ENCODE results near the gene ZNF2.
A peak's percentile ranks its signal among the peaks of the same experiment; 100 is the strongest.

ZNF2 gene

GRCh38 chr2:95165371-95166064 is at the start of gene ZNF2:
TSS of gene ZNF2 (plus strand) at chr2:95165809. CDS start at chr2:95176227, 10,418 bp downstream.
- DNase-seq: peak; percentile 97

DNA sequence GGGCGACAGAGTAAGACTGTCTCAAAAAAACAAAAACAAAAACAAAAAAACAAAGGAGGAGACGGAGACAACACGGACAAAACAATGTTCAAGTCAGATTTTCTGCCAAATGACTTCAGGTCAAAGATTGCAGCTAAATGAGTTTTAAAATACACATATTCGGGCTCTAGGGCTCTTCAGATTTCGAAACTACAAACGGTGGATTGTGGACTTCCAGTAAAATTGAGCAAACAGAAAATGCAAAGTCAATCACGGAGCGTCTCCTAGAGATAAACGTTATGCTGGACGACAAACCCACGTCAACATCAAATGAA is 44.6 kb upstream of the ZNF2 start:
- no peak for DNase-seq

- DNase-seq: peak; percentile 79 to 83
These were observed 44.0 kb upstream of the ZNF2 start, which contains the start of gene MRPS5 for GRCh38 chr2:95121407-95122196. TSS of gene MRPS5 (minus strand) at chr2:95121808. CDS start at chr2:95121791, 17 bp downstream.

DNA sequence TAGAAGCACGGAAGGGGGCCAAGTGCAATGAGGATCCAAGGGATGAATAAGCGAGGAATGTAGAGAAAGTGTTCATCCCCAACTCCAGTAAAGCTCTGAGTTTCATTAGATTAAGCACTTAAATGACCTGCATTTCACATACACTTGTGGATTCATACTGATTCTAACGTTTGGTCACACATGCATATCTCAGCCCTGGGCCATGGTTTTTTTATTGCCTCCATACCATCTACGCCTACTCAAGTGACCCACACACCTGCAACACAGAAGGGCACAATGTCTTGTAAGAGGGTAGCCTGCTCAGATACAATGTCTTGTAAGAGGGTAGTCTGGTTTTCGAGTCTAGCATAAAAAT is 43.4 kb upstream of the ZNF2 start:
- no peak for DNase-seq

- DNase-seq: no peak
These were observed 26.9 kb upstream of the ZNF2 start for GRCh38 chr2:95138702-95139101.

DNA sequence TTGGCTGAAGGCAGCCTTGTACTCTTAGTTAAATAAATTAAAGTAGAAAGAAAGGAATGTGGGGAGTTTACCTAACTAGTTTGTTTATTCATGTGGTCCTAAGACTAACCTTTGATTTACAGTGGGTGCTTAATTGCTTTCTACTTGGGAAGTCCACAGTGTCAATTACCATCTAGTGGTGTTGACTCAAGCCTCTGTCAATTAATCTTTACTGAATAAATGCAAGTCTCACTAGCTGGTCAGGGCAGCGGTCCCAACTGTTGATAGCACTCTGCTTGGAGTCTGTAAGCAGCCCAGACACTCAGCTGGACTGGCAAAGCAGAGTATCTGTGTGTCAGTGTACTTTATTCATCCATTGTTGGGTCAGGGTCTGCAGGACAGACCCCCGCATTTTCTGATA is 21.8 kb upstream of the ZNF2 start:
- no peak for DNase-seq

DNA sequence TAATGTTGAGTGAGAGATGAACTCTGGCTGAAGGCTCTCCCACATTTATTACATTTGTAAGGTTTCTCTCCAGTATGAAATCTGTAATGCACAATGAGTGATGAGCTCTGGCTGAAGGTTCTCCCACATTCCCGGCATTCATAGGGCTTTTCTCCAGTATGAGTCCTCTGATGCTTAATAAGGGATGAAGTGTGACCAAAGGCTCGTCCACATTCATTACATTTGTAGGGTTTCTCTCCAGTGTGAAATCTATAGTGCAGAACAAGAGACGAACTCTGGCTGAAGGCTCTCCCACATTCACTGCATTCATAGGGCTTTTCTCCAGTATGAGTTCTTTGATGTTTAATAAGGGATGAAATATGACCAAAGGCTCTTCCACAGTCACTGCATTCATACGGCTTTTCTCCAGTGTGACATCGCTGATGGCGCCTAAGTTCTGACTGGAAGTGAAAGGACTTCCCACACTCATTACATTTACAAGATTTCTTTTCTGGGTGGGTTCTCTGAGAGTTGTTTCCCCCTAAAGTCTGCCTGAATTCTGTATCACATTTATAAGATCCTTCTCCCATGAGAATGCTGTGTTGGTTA is 16.1 kb upstream of the ZNF2 start:
- no peak for DNase-seq

- DNase-seq: no peak
These were observed 7.2 kb upstream of the ZNF2 start for GRCh38 chr2:95158441-95158840.

GRCh38 chr2:95158891-95159619 is 6.6 kb upstream of the ZNF2 start:
- DNase-seq: no peak

- DNase-seq: peak; percentile 79 to 83
These were observed 5.7 kb upstream of the ZNF2 start, which contains the start of gene ZNF514 for GRCh38 chr2:95159690-95160449. TSS of gene ZNF514 (minus strand) at chr2:95159848. CDS start at chr2:95153253, 6,595 bp downstream.

GRCh38 chr2:95165030-95165370 is 609 bp upstream of the ZNF2 start:
- DNase-seq: no peak

- DNase-seq: no peak
These were observed 605 bp downstream of the ZNF2 start for GRCh38 chr2:95166065-95166763.

DNA sequence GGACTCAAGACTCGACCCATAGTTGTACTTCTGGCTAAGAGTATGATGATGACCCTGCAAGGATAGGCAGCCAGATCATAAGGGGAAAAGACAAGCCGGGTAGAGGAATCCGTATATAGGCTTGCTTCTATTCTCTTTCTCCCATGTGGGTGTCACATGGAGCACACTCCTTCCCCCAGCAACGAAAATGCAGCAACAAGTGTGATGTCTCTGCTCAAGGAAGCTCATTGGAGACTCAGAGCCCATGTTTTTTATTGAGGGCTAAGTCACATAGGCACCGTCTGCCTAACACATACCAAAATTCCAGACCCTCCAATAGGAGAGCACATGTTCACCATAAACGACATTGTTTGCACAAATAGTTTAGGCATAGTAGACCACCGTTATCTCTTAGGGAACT is 6.3 kb downstream of the ZNF2 start:
- no peak for DNase-seq

DNA sequence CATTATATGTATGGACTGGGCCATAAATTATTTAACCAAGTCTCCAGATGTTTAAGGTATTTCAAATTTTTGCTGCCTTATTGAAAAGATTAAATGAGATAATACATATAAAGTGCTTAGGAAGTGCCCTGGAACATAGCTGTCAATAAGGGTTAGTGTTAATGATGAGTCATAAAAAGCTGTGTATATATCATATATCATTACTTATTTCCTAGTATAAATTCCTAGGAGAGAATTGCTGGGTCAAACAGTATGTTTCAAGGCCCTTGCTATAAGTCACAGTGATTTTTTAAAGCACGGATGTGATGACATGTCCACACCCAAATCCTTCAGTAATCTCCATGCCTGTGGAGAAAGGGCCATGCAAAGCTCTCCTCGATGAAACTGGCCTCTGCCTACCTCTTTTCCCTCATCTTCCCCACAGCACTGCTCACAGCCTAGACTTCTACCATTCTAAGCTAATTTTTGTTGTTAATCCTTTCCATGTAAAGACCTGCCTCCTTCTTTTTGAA is 8.5 kb downstream of the ZNF2 start:
- DNase-seq: no peak

- DNase-seq: no peak
These were observed 13.8 kb downstream of the ZNF2 start for GRCh38 chr2:95179451-95179850.

DNA sequence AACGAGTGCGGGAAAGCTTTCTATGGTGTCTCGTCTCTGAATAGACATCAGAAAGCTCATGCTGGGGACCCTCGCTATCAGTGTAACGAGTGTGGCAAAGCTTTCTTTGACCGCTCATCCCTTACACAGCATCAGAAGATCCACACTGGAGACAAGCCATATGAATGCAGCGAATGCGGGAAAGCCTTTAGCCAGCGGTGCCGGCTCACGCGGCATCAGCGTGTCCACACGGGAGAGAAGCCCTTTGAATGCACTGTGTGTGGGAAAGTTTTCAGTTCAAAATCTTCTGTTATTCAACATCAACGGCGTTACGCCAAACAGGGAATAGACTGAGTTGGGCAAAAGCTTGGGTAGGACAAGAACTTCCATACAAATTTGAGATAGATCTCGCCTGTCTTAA is 16.2 kb downstream of the ZNF2 start:
- no peak for DNase-seq

DNA sequence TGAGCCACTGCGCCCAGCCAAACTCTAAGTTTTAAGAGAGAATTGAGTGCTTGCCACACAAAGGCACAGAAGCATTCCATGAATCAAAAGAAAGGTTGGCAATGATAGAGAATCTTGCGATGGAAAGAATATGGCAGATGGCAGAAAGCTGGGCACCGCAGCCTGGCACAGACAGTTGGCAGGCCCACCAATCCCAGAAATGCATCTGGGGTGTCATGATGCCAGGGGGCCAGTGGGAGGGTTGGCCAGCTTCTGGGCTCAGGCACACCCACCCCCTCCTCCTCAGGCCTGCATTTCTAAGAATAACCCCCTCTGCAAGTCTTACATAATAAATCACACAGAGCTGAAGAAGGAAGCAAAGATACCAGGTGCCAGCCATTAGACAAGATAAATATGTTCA is 19.6 kb downstream of the ZNF2 start:
- DNase-seq: no peak

DNA sequence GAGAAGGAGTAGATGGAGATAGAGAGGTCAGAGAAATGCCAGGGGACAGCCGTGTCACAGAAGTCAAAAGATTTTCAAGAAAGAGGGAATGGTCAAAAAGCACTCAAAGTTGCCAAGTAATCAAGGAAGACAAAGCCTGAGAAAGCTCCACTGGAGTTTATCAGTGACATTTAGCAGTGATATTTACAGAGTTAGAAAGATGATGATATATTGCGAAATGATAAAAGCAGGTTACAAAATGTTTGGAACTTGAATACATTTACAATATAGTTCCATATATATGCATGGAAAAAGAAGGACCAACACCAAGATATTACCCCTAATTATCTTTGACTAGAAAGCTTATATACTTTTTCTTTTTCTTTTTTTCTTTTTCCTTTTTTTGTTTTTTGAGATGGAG is 20.4 kb downstream of the ZNF2 start:
- DNase-seq: no peak

- DNase-seq: peak; percentile 37
These were observed 27.3 kb downstream of the ZNF2 start for GRCh38 chr2:95192956-95193355.

DNA sequence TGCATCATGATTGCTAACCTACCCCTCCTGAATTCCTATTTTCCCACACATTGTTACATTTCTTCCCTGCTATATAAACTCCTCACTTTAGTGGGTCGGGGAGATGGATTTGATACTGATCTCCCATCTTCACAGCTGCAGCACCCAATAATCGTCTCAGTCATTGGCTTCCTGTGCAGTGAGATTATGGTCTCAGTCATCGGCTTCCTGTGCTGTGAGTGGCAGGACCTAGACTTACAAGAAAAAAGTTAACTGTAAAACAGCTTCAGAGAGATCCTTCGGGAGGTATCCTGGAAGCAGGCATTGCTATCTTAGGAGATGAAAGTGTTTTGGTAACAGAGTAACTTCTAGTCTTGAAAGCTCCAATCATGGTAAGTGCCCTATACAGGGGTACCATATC is 38.3 kb downstream of the ZNF2 start:
- no peak for DNase-seq

DNA sequence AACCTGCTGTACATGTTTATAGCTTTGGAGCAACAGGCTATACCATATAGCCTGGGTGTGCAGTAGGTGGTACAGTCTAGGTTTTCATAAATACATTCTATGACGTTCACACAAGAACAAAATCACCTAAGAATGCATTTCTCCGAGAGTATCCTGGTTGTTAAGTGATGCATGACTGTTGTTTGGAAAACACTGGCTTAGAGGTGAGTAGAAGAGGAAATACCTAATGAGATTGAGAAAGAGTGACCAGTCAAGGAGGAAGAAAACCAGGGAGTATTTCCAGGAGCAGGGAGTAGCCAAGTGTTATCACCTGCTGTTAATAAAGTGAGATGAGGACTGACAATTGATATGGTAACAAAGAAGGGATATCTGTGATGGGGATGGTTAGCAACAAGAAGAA is 38.8 kb downstream of the ZNF2 start:
- DNase-seq: no peak

- no peak for DNase-seq
These were observed 40.5 kb downstream of the ZNF2 start for GRCh38 chr2:95206096-95206495.

Measured in CD4-positive, alpha-beta T cell treated with Interleukin-4 for 1 hour (primary cell).